Measurements from ENCODE around the gene NBEA. TPM values are rescaled to one million over a fixed set of nuclear protein-coding genes. Genes with fewer than 3 reads are reported as not detected.
A peak's percentile ranks its signal among the peaks of the same experiment; 100 is the strongest.

Gene NBEA
- polyA plus RNA-seq, 3 donors from 2014 or later: 0.07 to 0.41 (median 0.31) TPM

DNA sequence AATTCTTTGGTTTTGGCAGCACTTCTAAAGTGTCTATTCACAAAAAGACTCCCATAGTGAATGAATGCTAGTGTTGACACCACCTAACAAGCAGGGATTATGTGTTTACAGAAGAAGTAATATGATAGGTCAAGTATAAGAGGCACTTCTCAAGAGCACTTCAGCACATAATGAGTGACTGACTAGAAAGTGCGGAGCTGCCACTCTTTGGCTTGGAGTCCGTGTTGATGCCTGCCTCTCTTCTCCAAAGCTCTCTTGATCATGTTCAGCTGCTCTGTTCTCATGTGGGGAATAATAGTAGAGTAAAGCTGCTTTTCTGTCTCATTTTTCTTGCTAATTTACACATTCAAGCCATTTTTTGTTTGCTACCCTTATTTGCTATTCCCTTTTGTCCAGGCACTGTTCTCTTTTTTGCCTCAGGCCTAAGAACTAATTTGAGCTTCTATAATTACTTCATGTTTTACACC lies 557.2 kb downstream of the NBEA start:
- Mint-ChIP-seq H3K27me3 (ENCODE audit: low read depth in 3 of 3) (no peaks in the 10 kb centered on the region), H3K27ac (no peak overlapping the region), H3K4me3 (no peak overlapping the region), H3K36me3 (no peaks in the 10 kb centered on the region), H3K4me1 (no peaks in the 10 kb centered on the region), H3K9me3 (peaks cover 0 to 10% (median 3%) of the 10 kb centered on the region in 6 donors)
- DNase-seq: no peak

DNA sequence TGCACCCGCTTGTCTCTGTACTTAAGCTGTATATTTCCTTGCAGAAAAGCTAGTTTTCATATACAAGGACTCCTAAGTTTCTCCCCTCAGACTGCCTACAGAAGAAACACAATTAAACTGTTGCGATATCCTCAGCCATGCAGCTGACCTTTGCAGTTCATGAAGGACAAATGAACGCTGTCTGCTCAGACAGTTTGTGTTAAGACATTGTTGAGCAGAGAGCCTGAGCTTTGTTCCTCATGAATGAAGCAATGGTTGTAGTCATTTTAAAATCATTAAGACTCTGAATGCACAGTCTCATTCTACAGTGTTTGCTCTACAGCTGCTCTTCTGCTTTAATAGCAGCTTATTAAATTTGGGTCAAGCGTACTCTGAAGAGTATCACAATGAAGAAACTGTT lies 557.6 kb downstream of the NBEA start:
- peaks cover 0 to 7% (median 1%) of the 10 kb centered on the region in 6 donors for H3K9me3 Mint-ChIP-seq
- H3K4me3 Mint-ChIP-seq: no peak overlapping the region
- DNase-seq: no peak
- no peaks in the 10 kb centered on the region for H3K36me3 Mint-ChIP-seq
- H3K27ac Mint-ChIP-seq: no peak overlapping the region
- no peaks in the 10 kb centered on the region for H3K27me3 Mint-ChIP-seq (ENCODE audit: low read depth in 3 of 3)
- no peaks in the 10 kb centered on the region for H3K4me1 Mint-ChIP-seq

DNA sequence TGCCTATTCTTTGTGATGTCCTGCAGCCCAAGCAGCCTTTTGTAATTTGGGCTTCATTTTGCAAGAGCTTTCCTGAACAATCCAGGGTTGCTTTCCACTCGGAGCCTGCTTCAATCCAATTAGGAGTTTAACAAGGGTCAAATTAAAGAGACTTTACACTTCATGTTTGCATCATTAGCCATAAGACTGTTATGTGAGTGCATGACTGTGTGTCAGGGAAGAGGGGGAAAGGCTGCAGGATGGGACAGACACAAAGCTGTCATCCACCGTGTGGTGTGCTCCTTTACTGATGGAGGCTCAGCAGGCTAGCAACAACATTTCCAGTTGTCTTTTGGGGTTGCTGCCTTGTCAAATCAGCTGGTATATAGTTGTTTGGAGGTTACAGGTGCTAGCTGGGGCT lies 558.1 kb downstream of the NBEA start:
- Mint-ChIP-seq H3K4me1 (no peaks in the 10 kb centered on the region), H3K27me3 (ENCODE audit: low read depth in 3 of 3) (no peaks in the 10 kb centered on the region), H3K4me3 (no peak overlapping the region), H3K9me3 (peaks cover 0 to 4% (median 1%) of the 10 kb centered on the region in 6 donors), H3K27ac (no peak overlapping the region), H3K36me3 (no peaks in the 10 kb centered on the region)
- DNase-seq: no peak

DNA sequence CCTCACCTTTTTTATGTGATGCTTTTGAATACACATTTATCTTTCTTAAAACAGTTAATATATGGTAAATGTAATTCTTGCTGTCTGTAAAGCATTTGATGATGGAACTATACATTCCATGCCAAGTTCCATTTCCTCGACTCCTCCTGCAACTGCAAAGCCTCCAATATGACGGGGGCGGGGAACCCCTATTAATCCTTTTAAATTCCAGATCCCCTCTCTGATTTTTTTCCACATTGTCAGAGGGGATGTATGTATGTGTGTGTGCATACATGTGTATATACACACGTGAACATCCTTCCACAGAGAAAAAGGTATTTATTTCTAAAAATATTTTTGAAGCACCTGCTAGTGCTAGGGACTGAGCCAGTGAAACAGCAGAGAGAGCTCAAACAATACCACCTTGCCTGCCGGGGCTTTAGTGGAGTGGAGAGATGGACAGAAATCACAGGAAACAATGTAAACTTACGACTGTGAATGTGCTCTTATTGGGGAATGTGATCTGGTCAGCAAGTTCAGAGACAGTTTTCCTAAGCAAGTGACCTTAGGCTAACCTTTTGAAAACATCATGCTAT lies 559.7 kb downstream of the NBEA start:
- Mint-ChIP-seq H3K4me3 (no peak overlapping the region), H3K4me1 (no peaks in the 10 kb centered on the region), H3K27ac (no peak overlapping the region), H3K9me3 (peaks cover 0 to 2% (median 0%) of the 10 kb centered on the region in 6 donors), H3K27me3 (ENCODE audit: low read depth in 3 of 3) (no peaks in the 10 kb centered on the region), H3K36me3 (no peaks in the 10 kb centered on the region)
- no peak for DNase-seq

DNA sequence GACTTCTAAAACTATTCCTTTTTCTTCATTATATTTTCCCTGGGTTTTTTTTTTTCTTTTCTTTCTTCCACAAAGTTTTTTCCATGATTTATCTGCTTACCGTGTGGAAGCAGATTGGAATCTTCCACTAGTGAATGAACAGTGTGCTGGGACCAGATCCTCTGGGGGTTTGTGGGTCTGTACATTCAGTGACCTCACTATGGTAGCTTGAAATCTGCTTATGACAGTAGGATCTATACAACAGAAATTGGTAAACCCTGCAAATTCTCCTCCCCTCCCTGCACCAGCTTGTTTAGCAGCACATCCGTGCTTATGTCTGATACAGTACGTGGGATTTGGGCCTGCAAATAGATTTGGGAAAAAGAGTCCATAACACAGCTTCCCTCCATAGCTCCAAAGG lies 560.4 kb downstream of the NBEA start:
- no peak for DNase-seq
- Mint-ChIP-seq H3K27ac (no peak overlapping the region), H3K36me3 (no peaks in the 10 kb centered on the region), H3K4me3 (no peak overlapping the region), H3K27me3 (ENCODE audit: low read depth in 3 of 3) (no peaks in the 10 kb centered on the region), H3K9me3 (peaks cover 0 to under 1% (median 0%) of the 10 kb centered on the region in 6 donors), H3K4me1 (no peaks in the 10 kb centered on the region)

DNA sequence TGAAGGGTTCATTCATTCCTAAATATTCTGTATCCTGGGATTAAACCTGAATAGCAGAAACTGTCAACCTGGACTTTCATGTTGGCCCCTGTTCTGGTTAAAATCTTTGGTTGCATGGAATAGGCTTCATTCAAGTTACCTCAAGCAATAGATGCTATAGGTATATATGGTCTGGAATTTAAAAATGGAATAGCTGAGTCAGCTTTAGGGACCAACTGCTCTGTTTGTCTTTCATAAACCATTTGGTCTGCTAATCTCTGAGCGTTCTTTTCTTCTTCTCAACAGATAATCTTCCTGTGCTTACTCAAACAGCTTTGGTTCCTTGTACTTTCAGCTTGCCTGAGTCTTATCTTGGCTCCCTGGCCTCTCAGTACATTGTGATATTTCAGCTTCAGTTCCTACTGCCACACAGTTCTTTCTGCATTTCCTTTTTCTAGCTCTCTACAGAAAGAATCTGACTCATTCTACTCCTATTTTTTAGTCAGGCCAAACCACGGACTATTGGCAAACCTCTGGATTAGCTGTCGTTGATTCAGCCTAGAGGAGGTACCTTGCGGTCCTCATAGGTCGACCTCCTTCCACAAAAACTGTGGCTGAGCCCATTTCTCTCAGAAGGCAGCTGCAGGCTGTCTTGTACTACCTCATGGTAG lies 570.3 kb downstream of the NBEA start:
- Mint-ChIP-seq H3K4me1 (no peaks in the 10 kb centered on the region), H3K4me3 (no peak overlapping the region), H3K9me3 (peaks cover 0 to 4% (median 0%) of the 10 kb centered on the region in 6 donors)

DNA sequence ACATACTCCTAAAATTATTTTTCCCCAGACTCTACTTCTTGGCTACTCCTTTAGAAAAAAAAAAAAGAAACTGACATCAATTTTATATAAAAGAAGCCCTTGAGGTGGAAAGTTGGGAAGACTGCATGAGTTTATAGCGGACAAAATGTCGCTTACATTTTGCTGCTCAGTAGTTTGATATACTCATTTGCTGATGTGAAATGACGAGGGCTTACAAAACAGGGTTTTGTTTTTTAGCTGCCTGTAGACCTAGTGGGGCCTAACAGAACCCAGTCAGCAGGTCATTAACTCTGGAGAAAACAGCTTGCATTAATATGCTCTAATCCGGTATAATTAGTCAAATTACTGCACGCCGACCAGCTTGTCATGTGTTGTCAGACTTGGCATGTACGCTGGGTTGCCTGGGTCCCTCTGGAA lies 572.0 kb downstream of the NBEA start:
- Mint-ChIP-seq H3K4me3 (no peak overlapping the region), H3K27me3 (ENCODE audit: low read depth in 3 of 3) (peaks cover 1 to 4% (median 3%) of the 10 kb centered on the region in 3 donors), H3K36me3 (no peaks in the 10 kb centered on the region), H3K9me3 (peaks cover 0 to 5% (median 0%) of the 10 kb centered on the region in 6 donors), H3K4me1 (no peaks in the 10 kb centered on the region), H3K27ac (no peak overlapping the region)
- no peak for DNase-seq

More for the DNA sequence above, 570.3 kb downstream of the NBEA start:
- Mint-ChIP-seq H3K27me3 (ENCODE audit: low read depth in 3 of 3) (peaks cover 0 to 3% (median 2%) of the 10 kb centered on the region in 3 donors), H3K27ac (no peak overlapping the region), H3K36me3 (no peaks in the 10 kb centered on the region)
- no peak for DNase-seq

DNA sequence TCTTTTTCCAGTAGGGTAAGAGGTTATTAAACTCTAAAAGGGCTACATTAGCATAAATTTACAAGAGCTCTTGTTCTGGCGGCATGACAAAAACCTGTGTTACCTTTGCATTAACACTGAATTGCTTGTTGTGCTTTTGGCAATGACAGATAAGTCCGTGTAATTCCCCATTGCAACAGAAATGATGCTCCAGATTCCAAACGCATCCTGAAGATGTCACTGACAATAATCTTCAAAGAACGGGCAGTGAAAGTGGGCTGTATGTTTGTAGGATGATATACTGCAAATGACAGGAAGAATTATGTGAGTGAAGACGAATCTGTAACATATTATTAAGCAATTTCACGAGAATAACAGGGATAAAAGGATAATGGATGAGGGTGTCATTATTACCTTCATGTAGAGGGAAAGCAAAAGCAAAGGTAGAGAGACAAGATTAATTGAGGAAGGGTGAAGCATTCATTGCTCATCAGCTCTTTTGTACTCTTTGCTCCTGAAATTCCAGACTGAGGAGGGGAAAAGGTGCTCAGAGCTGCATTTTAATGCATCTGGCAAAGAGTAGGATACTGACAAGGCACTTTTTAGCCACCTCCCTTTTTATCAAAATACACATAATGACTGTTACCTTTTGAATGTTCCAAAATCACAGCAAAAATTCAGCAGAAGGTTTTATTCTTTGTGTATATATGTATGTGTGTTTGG lies 572.9 kb downstream of the NBEA start:
- Mint-ChIP-seq H3K4me3 (no peak overlapping the region), H3K9me3 (peaks cover 0 to 5% (median 0%) of the 10 kb centered on the region in 6 donors), H3K36me3 (no peaks in the 10 kb centered on the region), H3K4me1 (no peaks in the 10 kb centered on the region), H3K27ac (no peak overlapping the region), H3K27me3 (ENCODE audit: low read depth in 3 of 3) (peaks cover 1 to 4% (median 3%) of the 10 kb centered on the region in 3 donors)
- no peak for DNase-seq

DNA sequence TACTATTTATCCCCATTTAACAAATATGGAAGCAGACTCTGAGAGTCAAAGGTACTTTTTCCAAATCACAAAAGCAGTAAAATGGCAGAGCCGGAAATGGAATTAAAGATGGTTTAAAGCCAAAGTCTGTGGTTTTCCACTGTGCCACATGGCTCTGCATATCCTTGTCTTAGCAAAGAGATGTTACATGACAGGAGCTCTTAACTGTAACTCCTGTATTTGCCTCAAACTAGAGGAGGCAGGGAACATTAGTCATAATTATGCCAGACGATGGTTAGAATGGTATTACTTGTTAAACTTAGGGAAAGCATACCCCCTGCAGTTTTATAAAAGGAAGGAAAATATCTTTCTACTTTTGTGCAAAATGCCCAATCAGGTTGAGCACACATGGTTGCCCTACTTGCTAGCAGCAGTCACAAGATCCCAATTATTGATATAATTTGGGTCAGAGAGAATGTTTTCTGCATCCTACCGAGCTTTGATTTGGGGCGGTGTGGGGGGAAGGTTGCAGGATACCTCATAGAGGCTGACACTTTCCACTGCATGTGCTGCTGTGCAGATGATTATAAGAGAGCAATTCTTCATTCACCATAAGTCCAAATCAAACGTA lies 576.4 kb downstream of the NBEA start:
- Mint-ChIP-seq H3K27ac (no peak overlapping the region), H3K9me3 (peaks cover 0 to 9% (median 0%) of the 10 kb centered on the region in 6 donors), H3K36me3 (no peaks in the 10 kb centered on the region), H3K4me1 (no peaks in the 10 kb centered on the region), H3K4me3 (no peak overlapping the region), H3K27me3 (ENCODE audit: low read depth in 3 of 3) (peaks cover 0 to 4% (median 3%) of the 10 kb centered on the region in 3 donors)
- no peak for DNase-seq

DNA sequence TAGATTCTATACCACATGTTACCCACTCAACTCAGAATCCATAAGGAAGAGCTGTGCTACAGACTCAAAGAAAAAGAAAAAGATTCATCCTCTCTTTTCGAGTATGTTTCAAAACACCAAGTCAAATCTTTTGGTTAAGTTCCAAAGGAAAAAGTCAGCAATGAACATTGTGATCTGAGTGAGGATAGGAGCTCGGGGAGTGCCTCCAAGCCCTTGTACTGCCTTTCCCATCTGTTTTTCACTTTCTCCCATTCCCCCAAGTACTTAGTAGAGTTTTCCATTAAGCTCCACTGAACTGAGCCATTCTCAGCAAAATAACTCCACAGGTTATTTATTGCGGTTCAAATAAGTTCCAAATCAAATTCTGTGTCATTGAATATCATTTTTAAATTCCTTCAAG lies 582.1 kb downstream of the NBEA start:
- Mint-ChIP-seq H3K27ac (no peak overlapping the region), H3K4me3 (no peak overlapping the region), H3K4me1 (no peaks in the 10 kb centered on the region), H3K36me3 (no peaks in the 10 kb centered on the region), H3K27me3 (ENCODE audit: low read depth in 3 of 3) (peaks cover 0 to 2% (median 2%) of the 10 kb centered on the region in 3 donors), H3K9me3 (peaks cover 0 to 5% (median 0%) of the 10 kb centered on the region in 6 donors)
- DNase-seq: no peak

DNA sequence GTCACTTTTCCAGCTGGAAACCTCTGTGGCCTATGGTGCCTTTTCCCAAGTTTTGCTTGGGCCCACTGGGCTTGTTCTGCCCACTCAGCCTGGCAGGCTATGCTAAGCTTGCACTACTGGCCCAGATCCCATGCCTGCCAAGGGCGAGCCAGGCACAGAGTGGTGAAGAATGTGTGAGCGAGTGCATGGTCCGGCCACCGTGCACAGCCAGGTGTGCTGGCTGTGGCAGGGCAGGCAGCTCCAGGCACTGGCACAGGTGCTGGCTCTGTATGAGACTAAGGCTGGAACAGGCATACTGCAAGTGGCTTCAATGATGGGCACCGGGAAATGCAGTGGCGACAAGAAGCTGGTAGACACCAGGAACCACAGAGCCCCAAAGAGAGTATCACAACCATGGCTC lies 584.5 kb downstream of the NBEA start:
- Mint-ChIP-seq H3K4me3 (no peak overlapping the region), H3K4me1 (peaks cover 7 to 10% of the 10 kb centered on the region in 2 donors), H3K27ac (no peak overlapping the region), H3K9me3 (peaks cover 0 to 4% (median 0%) of the 10 kb centered on the region in 6 donors), H3K27me3 (ENCODE audit: low read depth in 3 of 3) (peaks cover 0 to 2% (median 2%) of the 10 kb centered on the region in 3 donors), H3K36me3 (no peaks in the 10 kb centered on the region)
- no peak for DNase-seq

DNA sequence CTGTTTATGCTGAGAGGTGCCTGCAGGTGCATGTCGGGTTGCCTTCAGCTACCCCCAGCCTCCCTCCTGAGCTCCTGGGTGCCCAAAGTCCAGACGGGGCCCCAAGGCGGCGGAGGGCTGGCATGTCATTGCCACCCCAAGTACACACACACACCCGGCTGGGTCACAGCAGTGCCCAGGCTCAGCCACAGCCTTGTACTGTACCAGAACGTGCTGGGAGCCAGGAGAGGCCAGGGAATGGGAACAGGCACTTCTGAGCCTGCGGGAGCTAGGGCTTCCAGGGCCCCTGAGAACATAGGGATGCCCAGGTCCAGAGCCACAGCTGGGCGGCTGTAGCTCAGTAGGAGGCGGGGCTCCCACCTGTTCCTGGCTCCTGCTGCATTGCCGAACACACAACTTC lies 585.4 kb downstream of the NBEA start:
- Mint-ChIP-seq H3K4me3 (no peak overlapping the region), H3K27ac (no peak overlapping the region), H3K4me1 (peaks cover 7 to 10% of the 10 kb centered on the region in 2 donors), H3K36me3 (no peaks in the 10 kb centered on the region), H3K9me3 (no peaks in the 10 kb centered on the region), H3K27me3 (ENCODE audit: low read depth in 3 of 3) (peaks cover 0 to 2% (median 2%) of the 10 kb centered on the region in 3 donors)
- no peak for DNase-seq

DNA sequence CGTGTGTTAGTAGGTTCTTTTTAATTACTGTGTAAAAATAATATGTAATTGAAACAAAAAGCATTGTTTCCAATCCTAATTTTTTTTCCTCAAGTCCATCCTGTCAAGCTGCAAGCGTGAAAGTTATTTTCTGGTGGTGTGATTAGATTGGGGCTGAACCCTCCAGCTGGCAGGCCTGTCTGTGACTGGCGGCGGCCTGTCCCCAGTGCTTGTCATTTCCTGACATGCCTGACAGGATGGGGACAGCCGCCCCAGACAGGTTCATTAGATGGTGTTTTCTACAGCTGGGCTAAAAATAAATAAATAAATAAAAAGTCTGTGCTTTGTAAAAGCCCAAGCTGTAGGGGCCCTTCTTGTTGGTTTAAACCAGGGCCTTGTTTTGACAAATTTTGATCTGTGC lies 588.1 kb downstream of the NBEA start:
- DNase-seq: no peak
- Mint-ChIP-seq H3K27me3 (ENCODE audit: low read depth in 3 of 3) (peaks cover 0 to 4% (median 2%) of the 10 kb centered on the region in 3 donors), H3K4me3 (no peak overlapping the region), H3K9me3 (peaks cover 0 to 5% (median 0%) of the 10 kb centered on the region in 6 donors), H3K4me1 (peaks cover 7 to 10% of the 10 kb centered on the region in 2 donors), H3K36me3 (no peaks in the 10 kb centered on the region), H3K27ac (peak overlapping the region in 2 of 6 donors; percentile 38 to 54)

DNA sequence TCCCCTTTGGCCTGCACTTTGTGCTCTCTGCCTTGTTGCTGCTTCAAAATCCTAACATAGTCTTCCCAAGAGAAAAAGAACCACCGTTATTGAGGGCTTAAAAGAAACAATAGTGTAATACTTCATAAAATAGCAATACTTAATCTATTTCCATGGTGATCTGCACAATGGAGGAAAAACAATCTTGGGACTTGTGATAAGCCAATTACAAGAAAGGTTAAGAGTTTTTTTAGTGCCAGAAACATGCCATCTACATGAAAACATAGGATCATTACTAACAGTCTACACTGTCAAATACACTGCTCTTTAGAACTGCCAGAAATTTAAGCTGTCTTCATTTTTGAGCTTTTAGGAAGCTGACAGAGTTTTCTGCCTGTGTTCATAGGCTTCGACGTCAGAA lies 588.5 kb downstream of the NBEA start:
- Mint-ChIP-seq H3K9me3 (peaks cover 0 to 5% (median 0%) of the 10 kb centered on the region in 6 donors), H3K27ac (peak overlapping the region in 4 of 6 donors; percentile 31 to 54 (median 35)), H3K4me1 (peaks cover 7 to 10% of the 10 kb centered on the region in 2 donors), H3K27me3 (ENCODE audit: low read depth in 3 of 3) (peaks cover 0 to 4% (median 2%) of the 10 kb centered on the region in 3 donors), H3K4me3 (peak overlapping the region in 1 of 5 donors; percentile 5), H3K36me3 (no peaks in the 10 kb centered on the region)
- DNase-seq: no peak
